Osteoblast (primary cell): ENCODE data around the gene TEX11. TPM values are rescaled to one million over a fixed set of nuclear protein-coding genes. Genes with fewer than 3 reads are reported as not detected.
"Not testable (repeated sequence)": the region's sequence is repeated elsewhere in the genome, so short reads cannot be mapped to it uniquely, and the experiment has no call there.

Experiments
- DNase-seq: peaks from one replicate; pipeline ENCODE4 v3.0.0; 2011; ENCODE audit warnings: low spot score, mixed read lengths; ENCODE audit not compliant: insufficient read length; ENCODE audit errors: missing footprints
- H2AFZ ChIP-seq: 2 replicates; pipeline ENCODE4 v1.6.0; 2011; ENCODE audit warnings: mild to moderate bottlenecking, low read length
- H3K27ac ChIP-seq: 2 replicates; pipeline ENCODE4 v1.5.1; 2011; ENCODE audit warnings: mild to moderate bottlenecking, low read depth, low read length, moderate library complexity
- H3K27me3 ChIP-seq: 2 replicates; pipeline ENCODE4 v1.6.0; 2012; ENCODE audit warnings: mild to moderate bottlenecking, control low read depth, inconsistent platforms, low read length, moderate library complexity; ENCODE audit not compliant: insufficient read depth
- H3K36me3 ChIP-seq: 2 replicates; pipeline ENCODE4 v1.5.1; 2011; ENCODE audit warnings: mild to moderate bottlenecking, low read length, control low read depth, moderate library complexity; ENCODE audit not compliant: insufficient read depth
- H3K4me1 ChIP-seq: 2 replicates; pipeline ENCODE4 v1.5.1; 2011; ENCODE audit warnings: mild to moderate bottlenecking, low read length, control low read depth, moderate library complexity; ENCODE audit not compliant: insufficient read depth
- H3K4me2 ChIP-seq: 2 replicates; pipeline ENCODE4 v1.6.0; 2011; ENCODE audit warnings: mild to moderate bottlenecking, low read length; ENCODE audit not compliant: insufficient read depth
- H3K4me3 ChIP-seq: fragments of 200-600 bp; sonication (generic); 3 replicates; pipeline ENCODE4 v1.5.1; 2012; ENCODE audit warnings: mild to moderate bottlenecking, low read length, inconsistent platforms; ENCODE audit not compliant: insufficient read depth
- H3K79me2 ChIP-seq: 2 replicates; pipeline ENCODE4 v1.6.0; 2012; ENCODE audit warnings: mild to moderate bottlenecking, low read length, control low read depth, inconsistent platforms; ENCODE audit not compliant: insufficient read depth
- H3K9me3 ChIP-seq: 2 replicates; pipeline ENCODE4 v1.5.1; 2011; ENCODE audit warnings: low read depth, low read length, control low read depth
- H4K20me1 ChIP-seq: 2 replicates; pipeline ENCODE4 v1.6.0; 2012; ENCODE audit warnings: mild to moderate bottlenecking, low read length, control low read depth; ENCODE audit not compliant: insufficient read depth
- total RNA-seq: library from RNA; depleted of rRNA; stranded (reverse); fragments of >200 nt; gene quantifications from 2 replicates; pipeline ENCODE4 v1.2.3, GENCODE V29; 2012
- TF ChIP-seq, protein P1 (sequence below): IDR thresholded peaks from 2 replicates; pipeline ENCODE4 v1.5.1; 2011; ENCODE audit warnings: mild to moderate bottlenecking, low read depth, low read length, moderate library complexity; ENCODE audit errors: extremely low read depth

Gene TEX11
- total RNA-seq, 1 donor = not detected

DNA sequence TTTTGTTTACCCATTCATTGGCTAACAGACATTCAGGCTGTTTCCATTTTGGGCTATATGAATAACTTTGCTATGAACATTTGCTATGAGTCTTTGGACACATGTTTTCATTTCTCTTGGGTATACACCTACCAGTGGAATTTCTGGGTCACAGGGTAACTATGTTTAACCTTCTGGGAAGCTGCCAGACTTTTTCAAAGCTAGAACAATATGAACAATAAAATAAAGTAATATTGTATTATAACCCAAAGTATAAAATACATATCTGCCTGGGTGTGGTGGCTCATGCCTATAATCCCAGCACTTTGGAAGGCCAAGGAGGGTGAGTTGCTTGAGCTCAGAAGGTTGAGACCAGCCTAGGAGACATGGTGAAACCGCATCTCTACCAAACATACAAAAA is 373.3 kb downstream of the TEX11 start:
- Histone ChIP-seq H3K4me2 (no peak overlapping the region), H3K4me1 (no peaks in the 10 kb centered on the region), H4K20me1 (no peaks in the 10 kb centered on the region), H2AFZ (no peak overlapping the region), H3K79me2 (no peaks in the 10 kb centered on the region), H3K4me3 (no peak overlapping the region), H3K9me3 (no peaks in the 10 kb centered on the region), H3K27me3 (peaks cover 20% of the 10 kb centered on the region), H3K36me3 (no peaks in the 10 kb centered on the region), H3K27ac (no peak overlapping the region)
- DNase-seq = no peak
- TF ChIP-seq, protein P1, sequence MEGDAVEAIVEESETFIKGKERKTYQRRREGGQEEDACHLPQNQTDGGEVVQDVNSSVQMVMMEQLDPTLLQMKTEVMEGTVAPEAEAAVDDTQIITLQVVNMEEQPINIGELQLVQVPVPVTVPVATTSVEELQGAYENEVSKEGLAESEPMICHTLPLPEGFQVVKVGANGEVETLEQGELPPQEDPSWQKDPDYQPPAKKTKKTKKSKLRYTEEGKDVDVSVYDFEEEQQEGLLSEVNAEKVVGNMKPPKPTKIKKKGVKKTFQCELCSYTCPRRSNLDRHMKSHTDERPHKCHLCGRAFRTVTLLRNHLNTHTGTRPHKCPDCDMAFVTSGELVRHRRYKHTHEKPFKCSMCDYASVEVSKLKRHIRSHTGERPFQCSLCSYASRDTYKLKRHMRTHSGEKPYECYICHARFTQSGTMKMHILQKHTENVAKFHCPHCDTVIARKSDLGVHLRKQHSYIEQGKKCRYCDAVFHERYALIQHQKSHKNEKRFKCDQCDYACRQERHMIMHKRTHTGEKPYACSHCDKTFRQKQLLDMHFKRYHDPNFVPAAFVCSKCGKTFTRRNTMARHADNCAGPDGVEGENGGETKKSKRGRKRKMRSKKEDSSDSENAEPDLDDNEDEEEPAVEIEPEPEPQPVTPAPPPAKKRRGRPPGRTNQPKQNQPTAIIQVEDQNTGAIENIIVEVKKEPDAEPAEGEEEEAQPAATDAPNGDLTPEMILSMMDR = no peak

DNA sequence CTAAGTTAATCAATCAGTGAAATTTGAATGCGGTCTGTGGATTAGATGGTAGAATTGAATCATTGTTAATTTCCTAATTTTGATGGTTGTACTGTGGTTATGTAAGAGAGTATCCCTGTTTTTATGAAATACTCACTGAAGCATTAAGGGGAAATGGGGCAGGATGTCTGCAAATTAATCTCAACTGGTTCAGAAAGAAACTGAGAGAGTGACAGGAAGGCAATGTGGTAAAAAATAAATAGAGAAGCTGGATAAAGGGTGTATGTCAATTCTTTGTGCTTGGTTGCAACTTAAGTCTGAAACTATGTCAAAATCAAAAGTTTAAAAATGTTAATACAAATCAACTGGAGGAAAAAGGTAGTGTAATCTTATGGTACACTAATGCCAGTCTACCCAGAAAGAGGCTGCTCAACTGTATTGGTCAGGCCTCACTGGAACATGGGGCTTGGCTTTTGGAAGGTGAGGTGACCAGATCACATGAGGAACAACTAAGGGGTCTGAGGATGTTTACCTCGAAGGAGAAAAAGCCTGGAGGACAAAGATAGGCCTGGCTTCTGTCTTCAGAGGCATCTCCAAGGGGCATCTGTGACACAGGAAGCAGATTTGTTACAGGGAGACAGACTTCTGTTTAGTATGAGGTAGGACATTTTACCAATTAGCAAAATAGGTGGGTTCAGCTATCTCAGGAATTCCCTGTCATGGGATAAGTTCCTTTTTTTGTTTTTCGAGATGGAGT is 380.7 kb downstream of the TEX11 start:
- Histone ChIP-seq H4K20me1 (no peaks in the 10 kb centered on the region), H3K36me3 (no peaks in the 10 kb centered on the region), H3K9me3 (no peaks in the 10 kb centered on the region), H3K27ac (no peak overlapping the region), H3K79me2 (no peaks in the 10 kb centered on the region), H3K4me3 (no peak overlapping the region), H3K4me2 (no peak overlapping the region), H3K27me3 (peaks cover 41% of the 10 kb centered on the region), H2AFZ (no peak overlapping the region), H3K4me1 (no peaks in the 10 kb centered on the region)
- TF ChIP-seq, protein P1 = no peak
- DNase-seq = no peak

- no peaks in the 10 kb centered on the region for H3K4me1 ChIP-seq
- DNase-seq = no peak
- no peak overlapping the region for H3K27ac ChIP-seq
- no peak overlapping the region for H2AFZ ChIP-seq
- H3K27me3 ChIP-seq = peaks cover 41% of the 10 kb centered on the region
- H3K4me3 ChIP-seq = no peak overlapping the region
- no peaks in the 10 kb centered on the region for H3K36me3 ChIP-seq
- TF ChIP-seq, protein P1 = no peak
- no peak overlapping the region for H3K4me2 ChIP-seq
- no peaks in the 10 kb centered on the region for H4K20me1 ChIP-seq
- no peaks in the 10 kb centered on the region for H3K9me3 ChIP-seq
- no peaks in the 10 kb centered on the region for H3K79me2 ChIP-seq
Measured at GRCh38 chrX:70527053-70527452, 381.5 kb downstream of the TEX11 start.

- Histone ChIP-seq H3K4me2 (no peak overlapping the region), H4K20me1 (no peaks in the 10 kb centered on the region), H3K4me1 (no peaks in the 10 kb centered on the region), H3K36me3 (no peaks in the 10 kb centered on the region), H3K27ac (no peak overlapping the region), H3K79me2 (no peaks in the 10 kb centered on the region), H3K27me3 (peaks cover 36% of the 10 kb centered on the region), H2AFZ (no peak overlapping the region), H3K9me3 (no peaks in the 10 kb centered on the region), H3K4me3 (no peak overlapping the region)
- no peak for DNase-seq
- TF ChIP-seq, protein P1 = no peak
Measured at GRCh38 chrX:70525733-70526132, 382.8 kb downstream of the TEX11 start.

DNA sequence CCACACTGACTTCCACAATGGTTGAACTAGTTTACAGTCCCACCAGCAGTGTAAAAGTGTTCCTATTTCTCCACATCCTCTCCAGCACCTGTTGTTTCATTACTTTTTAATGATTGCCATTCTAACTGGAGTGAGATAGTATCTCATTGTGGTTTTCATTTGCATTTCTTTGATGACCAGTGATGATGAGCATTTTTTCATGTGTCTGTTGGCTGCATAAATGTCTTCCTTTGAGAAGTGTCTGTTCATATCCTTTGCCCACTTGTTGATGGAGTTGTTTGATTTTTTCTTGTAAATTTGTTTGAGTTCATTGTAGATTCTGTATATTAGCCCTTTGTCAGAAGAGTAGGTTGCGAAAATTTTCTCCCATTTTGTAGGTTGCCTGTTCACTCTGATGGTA is 392.8 kb downstream of the TEX11 start:
- not testable (repeated sequence) for H3K27ac ChIP-seq, H4K20me1 ChIP-seq, H3K4me2 ChIP-seq, H3K36me3 ChIP-seq, DNase-seq, H2AFZ ChIP-seq, H3K27me3 ChIP-seq, H3K4me3 ChIP-seq, H3K4me1 ChIP-seq, H3K9me3 ChIP-seq, H3K79me2 ChIP-seq

GRCh38 chrX:70515270-70515669 is 393.2 kb downstream of the TEX11 start:
- H3K27me3 ChIP-seq, H3K4me2 ChIP-seq, H3K9me3 ChIP-seq, H3K79me2 ChIP-seq, H3K4me1 ChIP-seq, H3K27ac ChIP-seq, DNase-seq, H4K20me1 ChIP-seq, H2AFZ ChIP-seq, H3K4me3 ChIP-seq, H3K36me3 ChIP-seq: not testable (repeated sequence)
